Hepatocyte (in vitro differentiated cells): ENCODE results near the gene DIP2C.

Experiments used
- EZH2phosphoT487 ChIP-seq: fragments of 200-600 bp; sonication (generic); IDR thresholded peaks from one replicate; pipeline ENCODE4 v1.6.1; 2018; ENCODE audit warnings: antibody characterized with exemption, mild to moderate bottlenecking, low read depth, moderate library complexity; ENCODE audit not compliant: unreplicated experiment, severe bottlenecking
- TF ChIP-seq, protein P1 (sequence below): fragments of 200-600 bp; sonication (generic); IDR thresholded peaks from 2 replicates; pipeline ENCODE4 v1.5.1; 2016; ENCODE audit warnings: antibody characterized with exemption, mild to moderate bottlenecking; ENCODE audit not compliant: poor library complexity

DNA sequence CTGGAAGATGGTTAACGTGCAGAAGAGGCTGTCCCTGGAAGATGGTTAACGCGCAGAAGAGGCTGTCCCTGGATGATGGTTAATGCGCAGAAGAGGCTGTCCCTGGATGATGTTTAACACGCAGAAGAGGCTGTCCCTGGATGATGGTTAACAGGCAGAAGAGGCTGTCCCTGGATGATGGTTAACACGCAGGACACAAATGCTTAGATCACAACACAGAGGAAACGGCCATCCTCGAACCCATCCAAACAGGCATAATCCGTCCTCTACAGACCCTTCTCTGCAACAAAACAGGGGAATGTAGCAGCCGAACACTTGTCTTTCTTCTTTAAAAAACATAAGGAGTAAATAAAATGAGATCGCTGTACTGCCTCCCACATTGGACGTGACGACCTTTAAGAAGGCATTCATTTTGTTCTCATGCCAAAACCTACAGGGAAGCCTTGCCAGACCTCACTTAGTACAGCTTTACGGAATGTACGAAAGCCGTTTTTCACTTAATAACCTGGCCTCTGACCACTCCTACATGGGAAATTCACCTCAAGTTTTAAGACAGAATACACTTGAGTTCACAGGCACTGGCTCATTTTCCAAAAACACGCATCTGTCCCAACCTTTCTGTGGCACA is 309.0 kb downstream of the DIP2C start:
- TF ChIP-seq EZH2phosphoT487, result no peak
- TF ChIP-seq, protein P1, sequence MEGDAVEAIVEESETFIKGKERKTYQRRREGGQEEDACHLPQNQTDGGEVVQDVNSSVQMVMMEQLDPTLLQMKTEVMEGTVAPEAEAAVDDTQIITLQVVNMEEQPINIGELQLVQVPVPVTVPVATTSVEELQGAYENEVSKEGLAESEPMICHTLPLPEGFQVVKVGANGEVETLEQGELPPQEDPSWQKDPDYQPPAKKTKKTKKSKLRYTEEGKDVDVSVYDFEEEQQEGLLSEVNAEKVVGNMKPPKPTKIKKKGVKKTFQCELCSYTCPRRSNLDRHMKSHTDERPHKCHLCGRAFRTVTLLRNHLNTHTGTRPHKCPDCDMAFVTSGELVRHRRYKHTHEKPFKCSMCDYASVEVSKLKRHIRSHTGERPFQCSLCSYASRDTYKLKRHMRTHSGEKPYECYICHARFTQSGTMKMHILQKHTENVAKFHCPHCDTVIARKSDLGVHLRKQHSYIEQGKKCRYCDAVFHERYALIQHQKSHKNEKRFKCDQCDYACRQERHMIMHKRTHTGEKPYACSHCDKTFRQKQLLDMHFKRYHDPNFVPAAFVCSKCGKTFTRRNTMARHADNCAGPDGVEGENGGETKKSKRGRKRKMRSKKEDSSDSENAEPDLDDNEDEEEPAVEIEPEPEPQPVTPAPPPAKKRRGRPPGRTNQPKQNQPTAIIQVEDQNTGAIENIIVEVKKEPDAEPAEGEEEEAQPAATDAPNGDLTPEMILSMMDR, result no peak
